CD14-positive monocyte (primary cell): ENCODE data around the gene WRNIP1. TPM values are rescaled to one million over a fixed set of nuclear protein-coding genes. Genes with fewer than 3 reads are reported as not detected.

Experiments
- DNase-seq, 3 donors: peaks; one replicate each; pipeline ENCODE4 v3.0.0-alpha.2; 2011 to 2022
- H2AFZ ChIP-seq: 2 replicates; pipeline ENCODE4 v1.6.0; 2012; ENCODE audit warnings: mild to moderate bottlenecking, low read depth, low read length, inconsistent platforms; ENCODE audit not compliant: insufficient read depth, poor library complexity, severe bottlenecking
- H3K27ac ChIP-seq, 2 donors: 1 replicate in 1 of 2; 2 replicates in 1 of 2; pipeline ENCODE4 v1.5.1; 2012 to 2013; ENCODE audit warnings: low read length in 2 of 2, control low read depth in 1 of 2, inconsistent platforms in 1 of 2, low read depth in 1 of 2, mild to moderate bottlenecking in 1 of 2
- H3K27me3 ChIP-seq, 2 donors: one replicate each; pipeline versions ENCODE4 v1.6.0 to v1.6.1; 2011 to 2013; ENCODE audit warnings: low read length in 2 of 2; ENCODE audit not compliant: control insufficient read depth in 2 of 2, insufficient read depth in 2 of 2
- H3K36me3 ChIP-seq, 2 donors: replicated peaks in 1 of 2; 1 replicate in 1 of 2; 2 replicates in 1 of 2; pipeline versions ENCODE4 v1.5.1 to v1.6.1; 2012 to 2013; ENCODE audit warnings: low read length in 2 of 2, control low read depth in 1 of 2, inconsistent platforms in 1 of 2, mild to moderate bottlenecking in 1 of 2; ENCODE audit not compliant: insufficient read depth in 2 of 2, control insufficient read depth in 1 of 2
- H3K4me1 ChIP-seq, 2 donors: 1 replicate in 1 of 2; 2 replicates in 1 of 2; pipeline versions ENCODE4 v1.5.1 to v1.6.1; 2012 to 2013; ENCODE audit warnings: low read length in 2 of 2, control low read depth in 1 of 2, inconsistent platforms in 1 of 2, mild to moderate bottlenecking in 1 of 2, moderate library complexity in 1 of 2; ENCODE audit not compliant: insufficient read depth in 2 of 2, control insufficient read depth in 1 of 2
- H3K4me2 ChIP-seq: replicated peaks from 2 replicates; pipeline ENCODE3; 2012; ENCODE audit warnings: low read length, moderate library complexity, mild to moderate bottlenecking; ENCODE audit not compliant: poor library complexity, severe bottlenecking; ENCODE audit errors: extremely low read depth
- H3K4me3 ChIP-seq, 3 experiments: fragments of 200-600 bp in 1 of 3; sonication (generic) in 1 of 3; replicated peaks in 1 of 3; 1 replicate in 2 of 3; 2 replicates in 1 of 3; pipeline ENCODE4 v1.5.1; 2011 to 2013; ENCODE audit warnings: low read length in 3 of 3, mild to moderate bottlenecking in 3 of 3, control low read depth in 2 of 3, low read depth in 2 of 3, inconsistent platforms in 1 of 3, moderate library complexity in 1 of 3
- H3K79me2 ChIP-seq: 2 replicates; pipeline ENCODE4 v1.6.0; 2012; ENCODE audit warnings: mild to moderate bottlenecking, control low read depth, inconsistent platforms, low read length, moderate library complexity; ENCODE audit not compliant: insufficient read depth
- H3K9ac ChIP-seq: 2 replicates; pipeline ENCODE4 v1.6.0; 2017; ENCODE audit warnings: low read length, mild to moderate bottlenecking; ENCODE audit not compliant: insufficient read depth, poor library complexity, severe bottlenecking
- H3K9me3 ChIP-seq, 2 donors: replicated peaks in 1 of 2; 1 replicate in 1 of 2; 2 replicates in 1 of 2; pipeline versions ENCODE4 v1.5.1 to v1.6.1; 2012 to 2013; ENCODE audit warnings: low read length in 2 of 2, control low read depth in 1 of 2; ENCODE audit not compliant: control insufficient read depth in 1 of 2, insufficient read depth in 1 of 2
- H4K20me1 ChIP-seq: 2 replicates; pipeline ENCODE4 v1.6.0; 2012; ENCODE audit warnings: mild to moderate bottlenecking, low read length, control low read depth, moderate library complexity; ENCODE audit not compliant: insufficient read depth
- H3K27ac Mint-ChIP-seq, 7 donors: one replicate each; pipeline ENCODE4 v1.8.0; 2020; ENCODE audit warnings: mild to moderate bottlenecking in 7 of 7, mixed read lengths in 7 of 7, moderate library complexity in 6 of 7, inconsistent platforms in 2 of 7
- H3K27me3 Mint-ChIP-seq, 3 donors: one replicate each; pipeline ENCODE4 v1.8.0; 2021 to 2022; ENCODE audit warnings: low read depth in 3 of 3, mild to moderate bottlenecking in 3 of 3, mixed read lengths in 3 of 3, moderate library complexity in 3 of 3, inconsistent platforms in 1 of 3
- H3K36me3 Mint-ChIP-seq, 2 donors: one replicate each; pipeline ENCODE4 v1.8.0; 2020; ENCODE audit warnings: mixed read lengths in 2 of 2, inconsistent platforms in 1 of 2, mild to moderate bottlenecking in 1 of 2
- H3K4me1 Mint-ChIP-seq: one replicate; pipeline ENCODE4 v1.8.0; 2020; ENCODE audit warnings: mild to moderate bottlenecking, mixed read lengths
- H3K4me3 Mint-ChIP-seq, 2 donors: one replicate each; pipeline ENCODE4 v1.8.0; 2020; ENCODE audit warnings: mild to moderate bottlenecking in 2 of 2, mixed read lengths in 2 of 2, moderate library complexity in 1 of 2
- H3K9me3 Mint-ChIP-seq, 7 donors: one replicate each; pipeline ENCODE4 v1.8.0; 2020 to 2022; ENCODE audit warnings: mixed read lengths in 7 of 7, mild to moderate bottlenecking in 6 of 7, moderate library complexity in 6 of 7, inconsistent platforms in 2 of 7
- WGBS: methylation state at CpG from one replicate; pipeline ENCODE4 v1.1.5; 2013; ENCODE audit warnings: missing lambda C conversion rate; ENCODE audit not compliant: insufficient coverage; 5-methylcytosine and 5-hydroxymethylcytosine counted together
- intact Hi-C, 2 donors: fragments of 100-400 bp; cut with micrococcal nuclease; formaldehyde crosslinking; loops; one replicate each; pipeline versions ENCODE4 v1.15.0 to v1.15.1; 2023
- polyA plus RNA-seq, 3 donors: library from polyadenylated mRNA; depleted of rRNA in 1 of 3; unstranded in 2 of 3; stranded (reverse) in 1 of 3; fragments of 300-500 nt in 2 of 3; fragments of >200 nt in 1 of 3; fragmentation: Illumina TruSeq in 2 of 3; gene quantifications; 1 replicate in 2 of 3; 2 replicates in 1 of 3; pipeline ENCODE4 v1.2.3, GENCODE V29; 2012 to 2021
- TF ChIP-seq, protein P1 (sequence below): fragments of 200-600 bp; IDR thresholded peaks from one replicate; pipeline ENCODE4 v1.8.0; 2022; ENCODE audit warnings: antibody characterized with exemption, mild to moderate bottlenecking

WRNIP1 gene
- polyA plus RNA-seq, 3 donors: 17.5 to 25.8 (median 17.8) TPM

- Histone ChIP-seq H3K79me2 (no peaks in the 10 kb centered on the region), H3K27ac (no peak overlapping the region), H3K4me3 (no peak overlapping the region), H3K36me3 (no peaks in the 10 kb centered on the region), H3K9ac (no peak overlapping the region), H3K4me1 (peaks cover 0 to 4% of the 10 kb centered on the region in 2 donors), H4K20me1 (no peaks in the 10 kb centered on the region), H3K9me3 (no peaks in the 10 kb centered on the region), H3K27me3 (no peaks in the 10 kb centered on the region), H2AFZ (no peak overlapping the region), H3K4me2 (no peak overlapping the region)
- Mint-ChIP-seq H3K4me1 (peaks cover 5% of the 10 kb centered on the region), H3K4me3 (no peak overlapping the region), H3K27me3 (peaks cover 0 to 6% (median 3%) of the 10 kb centered on the region in 3 donors), H3K27ac (no peak overlapping the region), H3K9me3 (no peaks in the 10 kb centered on the region), H3K36me3 (peaks cover 0 to 3% of the 10 kb centered on the region in 2 donors)
- 93% methylated on average over 4 of the region's 7 CpGs for WGBS
- DNase-seq: no peak
- intact Hi-C loops: loop anchor here in 1 of 2 donors (5.0 kb wide), 1 partner anchor 1149 kb away; no protein-coding TSS in a partner anchor
- TF ChIP-seq, protein P1, sequence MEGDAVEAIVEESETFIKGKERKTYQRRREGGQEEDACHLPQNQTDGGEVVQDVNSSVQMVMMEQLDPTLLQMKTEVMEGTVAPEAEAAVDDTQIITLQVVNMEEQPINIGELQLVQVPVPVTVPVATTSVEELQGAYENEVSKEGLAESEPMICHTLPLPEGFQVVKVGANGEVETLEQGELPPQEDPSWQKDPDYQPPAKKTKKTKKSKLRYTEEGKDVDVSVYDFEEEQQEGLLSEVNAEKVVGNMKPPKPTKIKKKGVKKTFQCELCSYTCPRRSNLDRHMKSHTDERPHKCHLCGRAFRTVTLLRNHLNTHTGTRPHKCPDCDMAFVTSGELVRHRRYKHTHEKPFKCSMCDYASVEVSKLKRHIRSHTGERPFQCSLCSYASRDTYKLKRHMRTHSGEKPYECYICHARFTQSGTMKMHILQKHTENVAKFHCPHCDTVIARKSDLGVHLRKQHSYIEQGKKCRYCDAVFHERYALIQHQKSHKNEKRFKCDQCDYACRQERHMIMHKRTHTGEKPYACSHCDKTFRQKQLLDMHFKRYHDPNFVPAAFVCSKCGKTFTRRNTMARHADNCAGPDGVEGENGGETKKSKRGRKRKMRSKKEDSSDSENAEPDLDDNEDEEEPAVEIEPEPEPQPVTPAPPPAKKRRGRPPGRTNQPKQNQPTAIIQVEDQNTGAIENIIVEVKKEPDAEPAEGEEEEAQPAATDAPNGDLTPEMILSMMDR: no peak
These were observed 18.6 kb upstream of the WRNIP1 start for GRCh38 chr6:2746557-2747061.

GRCh38 chr6:2748183-2748582 lies 17.0 kb upstream of the WRNIP1 start:
- Histone ChIP-seq H3K36me3 (no peaks in the 10 kb centered on the region), H3K9ac (no peak overlapping the region), H3K4me3 (no peak overlapping the region), H2AFZ (no peak overlapping the region), H3K4me2 (no peak overlapping the region), H3K27ac (no peak overlapping the region), H3K79me2 (no peaks in the 10 kb centered on the region), H3K4me1 (peaks cover 0 to 4% of the 10 kb centered on the region in 2 donors), H3K27me3 (no peaks in the 10 kb centered on the region), H4K20me1 (no peaks in the 10 kb centered on the region), H3K9me3 (no peaks in the 10 kb centered on the region)
- no peak for DNase-seq
- H3K4me1 Mint-ChIP-seq: peaks cover 5% of the 10 kb centered on the region
- no peak overlapping the region for H3K4me3 Mint-ChIP-seq
- peaks cover 0 to 9% (median 6%) of the 10 kb centered on the region in 3 donors for H3K27me3 Mint-ChIP-seq
- H3K9me3 Mint-ChIP-seq: no peaks in the 10 kb centered on the region
- H3K27ac Mint-ChIP-seq: peak overlapping the region in 1 of 7 donors; percentile 62
- TF ChIP-seq, protein P1: no peak
- 82% methylated on average over 7 of the region's 8 CpGs for WGBS
- H3K36me3 Mint-ChIP-seq: peaks cover 0 to 3% of the 10 kb centered on the region in 2 donors
- intact Hi-C loops: loop anchor here in 1 of 2 donors (5.0 kb wide), 1 partner anchor 1151 kb away; no protein-coding TSS in a partner anchor
